Activated CD8-positive, alpha-beta T cell treated with anti-CD3 and anti-CD28 coated beads for 36 hours (primary cell): ENCODE results near the gene DHX34. TPM values are rescaled to one million over a fixed set of nuclear protein-coding genes. Genes with fewer than 3 reads are reported as not detected.
"Not testable (repeated sequence)": the region's sequence is repeated elsewhere in the genome, so short reads cannot be mapped to it uniquely, and the experiment has no call there.

Experiments used
- ATAC-seq: fragments of 200-7000 bp; cut with Tn5 transposase; one replicate; pipeline ENCODE4 v1.10.0; 2021; ENCODE audit warnings: mild to moderate bottlenecking, moderate library complexity
- CTCF ChIA-PET: fragments of 350-600 bp; sonication (Branson Sonifier 250); formaldehyde crosslinking; loops from one replicate; lab custom pipeline; 2021; ENCODE audit warnings: antibody characterized with exemption; lab: Charles Lee
- POLR2A ChIA-PET: fragments of 350-600 bp; sonication (Branson Sonifier 250); formaldehyde crosslinking; loops from one replicate; lab custom pipeline; 2021; ENCODE audit warnings: antibody characterized with exemption; lab: Charles Lee
- DNase-seq: peaks from one replicate; pipeline ENCODE4 v3.0.0-alpha.2; 2020
- H3K27ac Mint-ChIP-seq: one replicate; pipeline ENCODE4 v1.8.0; 2021; ENCODE audit warnings: mild to moderate bottlenecking, mixed read lengths
- H3K27me3 Mint-ChIP-seq: one replicate; pipeline ENCODE4 v1.8.0; 2021; ENCODE audit warnings: mixed read lengths
- H3K36me3 Mint-ChIP-seq: one replicate; pipeline ENCODE4 v1.8.0; 2021; ENCODE audit warnings: low read depth, mixed read lengths
- H3K4me1 Mint-ChIP-seq: one replicate; pipeline ENCODE4 v1.8.0; 2021; ENCODE audit warnings: low read depth, mixed read lengths
- H3K4me3 Mint-ChIP-seq: one replicate; pipeline ENCODE4 v1.8.0; 2021; ENCODE audit warnings: mild to moderate bottlenecking, moderate library complexity, mixed read lengths
- H3K9me3 Mint-ChIP-seq: one replicate; pipeline ENCODE4 v1.8.0; 2021; ENCODE audit warnings: mixed read lengths
- intact Hi-C: fragments of 100-400 bp; cut with micrococcal nuclease; formaldehyde crosslinking; loops from one replicate; pipeline ENCODE4 v1.10.0; 2022
- total RNA-seq, 2 experiments: library from RNA; stranded (reverse); gene quantifications; one replicate each; pipeline ENCODE4 v1.2.3, GENCODE V29; 2021
- TF ChIP-seq, protein P1 (sequence below): fragments of 200-600 bp; IDR thresholded peaks from one replicate; pipeline ENCODE4 v1.8.0; 2022; ENCODE audit warnings: antibody characterized with exemption, mild to moderate bottlenecking

The DHX34 gene
- total RNA-seq, 2 experiments from 2014 or later, result 14.2 to 14.9 TPM

DNA sequence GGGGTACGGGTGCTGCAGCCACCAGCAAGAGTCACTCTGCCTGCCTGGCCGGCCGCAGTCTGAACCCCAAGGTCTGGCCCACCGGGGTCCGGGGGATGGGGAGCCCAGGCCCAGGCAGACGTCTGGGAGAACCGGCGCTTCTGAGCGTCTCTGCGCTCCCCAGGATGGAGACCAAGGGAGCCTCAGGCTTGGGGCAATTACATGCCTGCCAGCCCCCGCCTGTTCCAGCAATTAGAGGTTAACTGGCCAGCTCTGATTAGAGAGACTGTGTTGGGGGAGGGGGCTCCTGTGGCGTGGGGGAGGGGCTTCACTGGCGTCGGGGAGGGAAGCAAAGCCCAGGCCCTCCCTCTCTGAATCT lies 58.3 kb downstream of the DHX34 start:
- TF ChIP-seq, protein P1, sequence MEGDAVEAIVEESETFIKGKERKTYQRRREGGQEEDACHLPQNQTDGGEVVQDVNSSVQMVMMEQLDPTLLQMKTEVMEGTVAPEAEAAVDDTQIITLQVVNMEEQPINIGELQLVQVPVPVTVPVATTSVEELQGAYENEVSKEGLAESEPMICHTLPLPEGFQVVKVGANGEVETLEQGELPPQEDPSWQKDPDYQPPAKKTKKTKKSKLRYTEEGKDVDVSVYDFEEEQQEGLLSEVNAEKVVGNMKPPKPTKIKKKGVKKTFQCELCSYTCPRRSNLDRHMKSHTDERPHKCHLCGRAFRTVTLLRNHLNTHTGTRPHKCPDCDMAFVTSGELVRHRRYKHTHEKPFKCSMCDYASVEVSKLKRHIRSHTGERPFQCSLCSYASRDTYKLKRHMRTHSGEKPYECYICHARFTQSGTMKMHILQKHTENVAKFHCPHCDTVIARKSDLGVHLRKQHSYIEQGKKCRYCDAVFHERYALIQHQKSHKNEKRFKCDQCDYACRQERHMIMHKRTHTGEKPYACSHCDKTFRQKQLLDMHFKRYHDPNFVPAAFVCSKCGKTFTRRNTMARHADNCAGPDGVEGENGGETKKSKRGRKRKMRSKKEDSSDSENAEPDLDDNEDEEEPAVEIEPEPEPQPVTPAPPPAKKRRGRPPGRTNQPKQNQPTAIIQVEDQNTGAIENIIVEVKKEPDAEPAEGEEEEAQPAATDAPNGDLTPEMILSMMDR, result no peak
- H3K27me3 Mint-ChIP-seq, result peaks cover 31% of the 10 kb centered on the region
- H3K4me3 Mint-ChIP-seq, result no peak overlapping the region
- no peak for DNase-seq
- intact Hi-C loops, result no loop called here
- ChIA-PET CTCF (no interaction called here), POLR2A (no interaction called here)
- no peaks in the 10 kb centered on the region for H3K4me1 Mint-ChIP-seq
- H3K27ac Mint-ChIP-seq, result no peak overlapping the region
- ATAC-seq, result no peak
- no peaks in the 10 kb centered on the region for H3K9me3 Mint-ChIP-seq
- no peaks in the 10 kb centered on the region for H3K36me3 Mint-ChIP-seq

DNA sequence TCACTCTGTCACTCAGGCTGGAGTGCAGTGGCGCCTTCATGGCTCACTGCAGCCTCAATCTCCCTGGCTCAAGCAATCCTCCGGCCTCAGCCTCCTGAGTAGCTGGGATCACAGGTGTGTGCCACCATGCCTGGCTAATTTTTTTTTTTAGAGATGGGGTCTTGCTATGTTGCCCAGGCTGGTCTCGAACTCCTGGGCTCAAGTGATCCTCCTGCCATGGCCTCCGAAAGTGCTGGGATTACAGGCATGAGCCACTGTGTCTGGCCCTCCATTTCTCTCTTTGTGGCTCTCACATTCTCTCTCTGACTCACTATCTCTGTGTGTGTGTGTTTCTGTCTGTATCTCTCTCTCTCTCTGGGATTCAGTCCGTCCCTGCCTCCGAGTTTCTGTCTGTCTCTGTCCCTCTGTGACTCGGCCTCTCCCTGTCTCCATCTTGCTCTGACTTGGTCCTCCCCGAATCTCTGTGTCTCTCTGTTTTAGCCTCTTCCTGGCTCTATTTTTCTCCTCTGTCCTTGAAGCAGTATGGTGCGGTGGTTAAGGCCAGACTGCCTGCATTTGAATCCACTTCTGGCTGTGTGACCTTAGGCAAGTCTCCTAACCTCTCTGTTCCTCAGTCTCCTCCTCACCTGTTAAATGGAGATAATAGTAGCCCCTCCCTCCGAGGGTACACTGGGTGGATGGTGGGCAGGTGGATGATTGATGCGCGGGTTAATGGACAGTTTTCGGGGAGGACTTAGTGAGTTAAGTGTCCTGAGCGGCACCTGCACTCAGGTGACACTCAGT lies 59.2 kb downstream of the DHX34 start:
- Mint-ChIP-seq H3K27me3 (peaks cover 31% of the 10 kb centered on the region), H3K4me3 (no peak overlapping the region), H3K4me1 (no peaks in the 10 kb centered on the region), H3K9me3 (no peaks in the 10 kb centered on the region), H3K36me3 (no peaks in the 10 kb centered on the region), H3K27ac (no peak overlapping the region)
- no peak for ATAC-seq
- TF ChIP-seq, protein P1, result no peak
- POLR2A ChIA-PET, result no interaction called here
- intact Hi-C loops, result no loop called here
- CTCF ChIA-PET, result no interaction called here
- DNase-seq, result no peak

DNA sequence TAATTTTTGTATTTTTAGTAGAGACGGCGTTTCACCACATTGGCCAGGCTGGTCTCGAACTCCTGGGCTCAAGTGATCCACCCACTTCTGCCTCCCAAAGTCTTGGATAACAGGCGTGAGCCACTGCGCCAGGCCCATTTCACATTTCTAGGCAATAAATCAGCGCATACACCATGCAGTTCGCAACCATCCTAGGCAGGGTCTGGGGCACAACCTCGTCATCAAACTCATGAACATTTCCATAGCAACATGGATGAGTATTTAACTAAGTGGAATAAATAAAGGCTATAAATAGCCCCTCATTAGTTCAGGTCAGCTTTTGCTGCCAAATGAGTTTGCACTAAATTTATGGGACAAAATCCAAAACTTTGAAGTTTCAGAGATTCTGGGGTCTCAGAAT lies 62.0 kb downstream of the DHX34 start:
- CTCF ChIA-PET, result no interaction called here
- POLR2A ChIA-PET, result no interaction called here
- Mint-ChIP-seq H3K9me3 (no peaks in the 10 kb centered on the region), H3K27ac (no peak overlapping the region), H3K4me3 (no peak overlapping the region), H3K36me3 (no peaks in the 10 kb centered on the region), H3K4me1 (no peaks in the 10 kb centered on the region), H3K27me3 (peaks cover 38% of the 10 kb centered on the region)
- DNase-seq (no peak), ATAC-seq (no peak)
- TF ChIP-seq, protein P1, result no peak
- intact Hi-C loops, result no loop called here

DNA sequence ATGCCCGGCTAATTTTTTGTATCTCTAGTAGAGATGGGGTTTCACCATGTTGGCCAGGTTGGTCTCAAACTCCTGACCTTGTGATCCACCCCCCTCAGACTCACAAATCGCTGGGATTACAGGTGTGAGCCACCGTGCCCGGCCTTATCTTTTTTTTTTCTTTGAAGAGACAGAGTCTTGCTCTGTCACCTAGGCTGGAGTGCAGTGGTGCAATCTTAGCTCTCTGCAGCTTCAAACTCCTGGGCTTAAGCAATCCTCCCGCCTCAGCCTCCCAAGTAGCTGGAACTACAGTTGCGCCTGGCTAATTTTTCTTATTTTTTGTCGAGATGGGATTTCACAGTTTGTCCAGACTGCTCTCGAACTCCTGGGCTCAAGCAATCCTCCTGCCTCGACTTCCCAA lies 62.6 kb downstream of the DHX34 start:
- H3K27ac Mint-ChIP-seq, POLR2A ChIA-PET, H3K4me3 Mint-ChIP-seq, H3K36me3 Mint-ChIP-seq, CTCF ChIA-PET, DNase-seq, intact Hi-C loops, H3K4me1 Mint-ChIP-seq, H3K9me3 Mint-ChIP-seq, ATAC-seq: not testable (repeated sequence)
- peaks cover 38% of the 10 kb centered on the region for H3K27me3 Mint-ChIP-seq

DNA sequence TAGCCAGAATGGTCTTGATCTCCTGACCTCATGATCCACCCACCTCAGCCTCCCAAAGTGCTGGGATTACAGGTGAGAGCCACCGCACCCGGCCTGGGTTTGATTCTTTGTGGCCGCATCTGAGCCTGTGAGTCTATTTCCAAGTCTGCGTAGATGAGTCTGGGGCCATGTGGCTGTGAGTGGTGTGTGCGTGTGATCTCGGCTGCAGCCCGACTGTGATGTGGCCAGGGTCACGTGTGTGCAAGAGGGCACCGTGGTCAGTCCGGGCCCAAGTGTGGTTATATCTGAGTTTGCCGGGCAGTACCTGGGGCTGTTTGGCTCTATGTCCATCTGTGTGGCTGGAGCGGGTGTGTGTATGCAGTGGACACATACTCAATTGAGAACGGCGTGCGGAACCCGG lies 64.8 kb downstream of the DHX34 start:
- TF ChIP-seq, protein P1, result no peak
- ChIA-PET POLR2A (no interaction called here), CTCF (interaction anchor here (1.4 kb wide), 1 partner anchor 22 kb away, joined by 4 read pairs; no protein-coding TSS in a partner anchor)
- ATAC-seq (no peak), DNase-seq (no peak)
- H3K4me1 Mint-ChIP-seq, result peaks cover 8% of the 10 kb centered on the region
- H3K4me3 Mint-ChIP-seq, result no peak overlapping the region
- H3K27ac Mint-ChIP-seq, result no peak overlapping the region
- H3K27me3 Mint-ChIP-seq, result peaks cover 43% of the 10 kb centered on the region
- intact Hi-C loops, result no loop called here
- H3K36me3 Mint-ChIP-seq, result no peaks in the 10 kb centered on the region
- H3K9me3 Mint-ChIP-seq, result no peaks in the 10 kb centered on the region
